HG03558 (cell line): Measurements from ENCODE around the gene NR6A1.
A peak's percentile ranks its signal among the peaks of the same experiment; 100 is the strongest.

Experiments used
- ATAC-seq: cut with Tn5 transposase; IDR thresholded peaks from one replicate; pipeline ENCODE4 v1.9.1; 2021; ENCODE audit warnings: moderate number of reproducible peaks; ENCODE audit not compliant: unreplicated experiment; ENCODE audit errors: extremely low read depth

NR6A1 gene

DNA sequence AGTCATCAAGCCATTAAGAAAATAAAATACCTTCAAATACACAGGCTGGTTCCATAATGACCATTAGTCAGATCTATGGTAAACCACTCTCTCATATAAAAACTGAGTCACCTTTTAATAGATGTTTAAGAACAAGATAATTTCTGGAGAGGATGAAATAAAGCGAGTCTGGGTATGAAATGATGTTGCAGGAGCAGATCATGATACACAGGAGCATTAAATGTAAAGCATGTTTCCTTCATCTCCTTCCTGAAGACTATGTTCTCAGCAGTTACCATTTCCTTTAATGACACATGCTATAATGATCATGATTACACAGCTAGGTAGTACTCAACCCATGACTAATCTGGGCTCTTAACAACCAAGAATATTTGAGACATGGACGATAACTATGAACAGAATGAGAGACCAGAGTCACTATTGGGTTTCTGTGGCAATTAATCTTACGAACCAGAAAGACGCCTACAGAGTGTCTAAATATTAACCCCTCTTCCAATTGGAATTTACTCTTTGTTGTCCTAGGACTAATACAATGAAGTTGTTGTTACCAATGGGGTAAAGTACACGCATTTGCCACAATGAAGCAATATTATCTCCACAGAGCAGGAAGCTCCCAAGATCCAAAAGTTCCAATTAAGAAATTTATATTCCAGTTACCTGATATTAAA, 105.6 kb downstream of the NR6A1 start:
- ATAC-seq, result no peak

- no peak for ATAC-seq
Observed at GRCh38 chr9:124664143-124664542, 107.0 kb downstream of the NR6A1 start.

DNA sequence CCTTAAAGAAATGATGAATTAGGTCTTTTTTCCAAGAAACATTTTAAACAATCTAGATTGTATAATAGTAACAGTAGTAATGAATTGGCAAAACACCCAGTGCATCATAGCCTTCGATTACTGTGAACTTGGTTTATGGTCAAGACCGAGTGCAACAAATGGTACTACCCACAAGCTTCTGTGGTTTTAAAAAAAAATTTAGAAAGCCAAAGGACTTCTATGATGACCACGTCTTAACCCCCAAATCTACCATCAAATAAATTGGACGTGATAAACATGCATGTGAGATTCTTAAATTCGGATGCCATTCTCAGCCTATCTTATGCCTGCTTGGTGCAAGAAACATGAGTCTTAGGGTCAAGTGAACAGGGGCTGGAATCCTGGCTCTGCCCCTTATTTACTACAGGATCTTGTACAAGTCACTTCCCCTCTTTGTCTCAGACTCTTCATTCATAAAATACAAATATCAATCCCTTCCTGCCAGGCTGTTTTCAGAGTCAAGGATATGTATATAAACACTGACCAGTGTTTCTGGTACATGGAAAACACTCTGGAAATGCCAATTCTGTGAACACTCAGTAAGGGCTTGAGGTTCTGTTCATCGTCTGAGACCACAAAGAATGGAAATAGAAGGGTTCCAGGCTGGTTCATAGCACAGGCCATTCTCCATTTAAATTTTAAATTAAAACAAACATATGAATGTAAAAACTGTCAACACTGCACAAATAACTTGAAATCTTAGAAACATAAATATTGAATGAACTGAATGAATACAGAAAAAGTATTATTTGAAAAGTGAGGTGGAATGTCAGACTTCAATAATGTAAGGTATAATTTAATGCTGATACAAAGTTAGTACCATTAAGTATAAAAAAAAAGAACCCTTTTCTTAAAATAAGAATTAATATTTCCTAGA, 107.8 kb downstream of the NR6A1 start:
- ATAC-seq, result no peak

DNA sequence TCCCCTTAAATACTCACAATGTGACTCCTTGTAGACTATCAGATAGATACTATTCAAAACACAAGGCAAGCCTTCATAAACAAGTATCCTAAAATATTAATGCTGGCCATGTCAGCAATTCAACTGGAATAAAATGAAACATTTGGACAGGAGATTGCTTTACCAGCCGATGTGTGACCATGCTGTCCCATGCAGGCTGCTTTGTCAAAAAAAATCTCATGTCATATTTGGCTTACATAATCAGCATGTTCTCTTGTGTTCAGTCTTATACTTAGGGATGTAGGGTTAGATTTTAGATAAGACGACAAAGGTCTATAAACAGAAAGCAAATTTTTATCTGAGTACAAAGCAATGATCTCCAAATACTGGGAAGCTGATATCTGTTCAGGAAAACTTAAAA, 108.5 kb downstream of the NR6A1 start:
- no peak for ATAC-seq

DNA sequence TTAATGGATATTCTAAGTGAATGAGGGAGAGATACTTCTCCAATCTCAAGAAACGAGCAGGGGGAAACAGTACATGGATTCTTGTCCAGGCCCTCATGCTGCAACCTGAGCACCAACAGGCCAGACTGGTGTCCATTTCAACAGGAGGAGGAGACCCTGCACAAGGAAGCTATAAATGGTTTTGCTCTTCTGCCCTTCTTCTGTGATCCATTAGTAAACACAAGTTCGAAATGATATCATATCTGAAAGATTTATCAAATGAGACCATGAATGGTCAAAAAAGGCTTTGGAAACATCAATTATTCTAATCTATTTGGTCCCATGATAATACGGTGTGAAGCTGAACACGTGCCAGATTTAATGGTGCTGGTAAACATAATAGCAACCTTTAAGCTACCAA, 109.8 kb downstream of the NR6A1 start:
- no peak for ATAC-seq

DNA sequence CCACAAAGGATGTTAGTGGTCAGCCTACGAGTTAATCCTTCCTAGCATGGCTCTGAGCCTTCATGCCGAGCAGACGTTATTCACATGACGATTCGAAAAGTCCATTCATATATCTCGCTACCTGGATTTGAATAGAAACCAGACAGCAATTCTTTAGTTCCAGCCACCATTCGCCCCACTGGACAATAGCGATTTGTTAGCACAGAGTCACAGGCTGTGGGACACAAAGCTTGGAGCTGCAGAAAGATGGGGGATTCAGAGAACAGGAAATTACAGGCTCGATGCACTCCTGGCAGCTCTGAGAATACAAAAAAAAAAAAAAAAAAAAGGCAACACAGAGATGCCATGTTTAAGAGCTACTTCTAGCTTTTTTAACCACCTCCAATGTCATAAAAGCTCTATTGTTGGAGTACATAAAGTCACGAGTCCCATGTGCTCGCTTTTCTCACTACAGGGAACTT, 110.7 kb downstream of the NR6A1 start:
- no peak for ATAC-seq

- ATAC-seq, result peak; percentile 40
Observed at GRCh38 chr9:124659099-124659659, 111.9 kb downstream of the NR6A1 start.

DNA sequence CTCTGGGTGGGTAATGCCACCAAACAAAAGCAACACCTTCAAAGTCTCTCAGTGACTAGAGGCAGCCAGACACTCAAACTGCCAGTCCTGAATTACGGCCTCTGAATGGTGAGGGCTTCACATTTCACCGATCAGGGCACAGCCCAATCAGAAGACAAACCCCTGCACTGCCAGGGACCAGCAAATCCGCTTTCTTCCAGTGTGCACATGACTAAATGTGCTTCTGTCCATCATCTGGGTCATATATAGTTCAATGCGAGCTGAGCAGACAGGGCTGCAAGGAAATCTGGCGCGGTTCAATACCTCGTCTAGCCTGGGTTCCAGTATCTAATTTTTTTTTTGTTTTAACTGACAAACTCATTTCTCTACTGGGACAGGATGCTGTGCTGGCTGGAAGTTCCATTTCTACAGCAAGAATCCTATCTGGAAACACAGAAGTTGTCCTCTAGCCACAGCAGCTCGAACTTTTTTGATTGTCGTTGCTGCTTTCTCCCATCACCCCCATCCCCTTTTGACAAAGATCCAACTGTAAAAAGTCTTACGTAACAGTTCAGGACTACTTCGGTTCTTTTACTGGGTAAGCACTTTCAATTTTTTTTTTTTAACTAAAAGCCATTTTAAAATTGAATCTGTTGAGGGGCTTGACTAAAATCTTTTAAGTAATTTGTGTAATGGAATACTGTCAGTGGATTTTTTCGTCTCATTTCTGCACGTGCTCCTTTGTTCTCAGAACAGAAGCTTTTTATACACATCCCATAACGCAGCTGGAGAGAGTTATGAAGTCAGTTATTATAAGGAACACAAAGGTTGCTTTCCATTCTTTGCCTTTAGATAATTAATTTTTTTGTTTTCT, 112.7 kb downstream of the NR6A1 start:
- ATAC-seq, result peak; percentile 71

GRCh38 chr9:124657516-124657915, 113.6 kb downstream of the NR6A1 start:
- no peak for ATAC-seq

- no peak for ATAC-seq
Observed at GRCh38 chr9:124654431-124654830, 116.7 kb downstream of the NR6A1 start.

DNA sequence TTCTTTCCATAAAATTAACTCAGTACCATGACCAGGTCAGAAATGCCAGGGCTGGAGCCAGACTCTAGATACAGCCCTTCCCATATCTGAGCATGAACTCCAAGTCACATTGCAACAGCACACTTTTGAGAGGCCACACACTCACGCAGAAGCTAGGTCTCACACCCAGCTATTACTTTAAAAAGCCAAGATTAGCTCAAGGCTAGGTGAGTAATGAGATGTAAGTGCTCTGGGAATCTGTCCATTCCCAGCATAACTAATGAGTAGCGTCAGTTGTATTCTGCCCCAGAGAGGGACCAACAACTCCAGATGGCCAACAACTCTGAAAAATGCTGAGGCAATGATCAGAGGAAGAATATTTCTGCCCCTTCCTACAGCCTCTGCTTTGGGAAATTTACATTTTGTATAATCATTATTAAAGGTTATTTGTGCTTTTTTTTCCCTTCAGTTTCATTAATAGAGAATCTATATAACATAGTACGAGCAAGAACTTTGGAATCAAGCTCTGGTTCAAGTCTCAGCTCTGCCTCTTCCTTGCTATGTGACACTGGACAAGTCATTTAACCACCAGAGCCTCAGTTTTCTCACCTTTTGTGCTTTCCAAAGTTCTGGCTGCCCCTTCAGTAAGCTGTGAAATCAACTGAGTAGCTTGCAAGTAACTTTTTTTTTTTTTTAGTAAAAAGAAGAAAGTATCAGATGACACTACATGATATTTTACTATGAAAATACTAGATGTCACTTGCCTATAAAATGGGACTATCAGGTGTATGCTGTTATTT, 118.3 kb downstream of the NR6A1 start:
- no peak for ATAC-seq

DNA sequence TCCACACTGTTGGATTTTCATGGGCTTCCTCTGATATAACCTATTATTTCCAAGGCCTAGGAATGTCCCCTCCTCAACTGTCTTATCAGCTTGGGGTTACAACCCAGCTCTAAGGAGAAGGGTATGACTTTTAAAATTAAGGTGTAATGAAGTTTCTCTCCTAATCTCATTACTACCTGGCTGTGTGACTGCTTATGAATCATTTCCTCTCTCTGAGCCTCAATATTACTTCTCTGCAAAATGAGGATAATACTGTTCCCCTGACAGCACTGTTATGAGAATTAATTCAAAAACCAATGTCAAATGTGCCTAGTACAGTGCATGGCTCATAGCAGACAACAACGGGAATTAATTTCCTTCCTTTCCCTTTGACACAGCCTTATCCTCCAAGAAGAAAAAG, 118.9 kb downstream of the NR6A1 start:
- ATAC-seq, result no peak

DNA sequence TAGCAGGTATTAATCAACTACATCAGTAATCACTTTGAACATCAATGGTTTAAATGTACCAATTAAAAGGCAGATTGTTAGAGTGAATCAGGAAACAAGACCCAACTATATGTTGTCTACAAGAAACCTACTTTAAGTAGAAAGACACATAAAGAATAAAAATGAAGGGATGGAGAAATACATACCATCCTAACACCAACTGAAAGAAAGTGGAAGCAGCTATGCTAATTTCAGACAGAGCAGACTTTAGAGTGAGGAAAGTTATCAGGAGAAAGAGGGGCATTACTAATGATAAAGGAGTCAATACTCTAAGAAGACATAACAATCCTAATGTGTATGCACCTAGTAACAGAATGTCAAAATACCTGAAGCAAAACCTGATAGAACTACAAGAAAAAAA, 125.8 kb downstream of the NR6A1 start:
- ATAC-seq, result no peak

GRCh38 chr9:124639637-124640036, 131.5 kb downstream of the NR6A1 start:
- no peak for ATAC-seq

GRCh38 chr9:124635285-124635684, 135.8 kb downstream of the NR6A1 start:
- ATAC-seq, result no peak

DNA sequence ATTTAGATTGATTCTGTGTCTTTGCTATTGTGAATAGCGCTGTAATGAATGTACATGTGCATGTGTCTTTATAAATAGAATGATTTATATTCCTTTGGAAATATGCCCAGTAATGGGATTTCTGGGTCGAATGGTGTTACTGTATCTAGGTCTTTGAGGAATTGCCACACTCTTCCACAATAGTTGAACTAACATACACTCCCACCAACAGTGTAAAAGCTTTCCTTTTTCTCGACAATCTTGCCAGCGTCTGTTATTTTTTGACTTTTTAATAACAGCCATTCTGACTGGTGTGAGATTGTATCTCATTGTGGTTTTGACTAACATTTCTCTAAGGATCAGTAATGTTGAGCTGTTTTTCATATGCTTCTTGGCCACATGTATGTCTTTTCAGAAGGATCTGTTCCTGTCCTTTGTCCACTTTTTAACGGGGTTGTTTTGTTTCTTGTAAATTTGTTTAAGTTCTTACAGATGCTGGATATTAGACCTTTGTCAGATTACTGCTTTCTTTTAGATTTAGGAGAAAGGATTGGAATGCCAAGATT, 139.0 kb downstream of the NR6A1 start:
- ATAC-seq, result no peak

- ATAC-seq, result no peak
Observed at GRCh38 chr9:124631326-124631725, 139.8 kb downstream of the NR6A1 start.

GRCh38 chr9:124629600-124629999, 141.5 kb downstream of the NR6A1 start:
- no peak for ATAC-seq

DNA sequence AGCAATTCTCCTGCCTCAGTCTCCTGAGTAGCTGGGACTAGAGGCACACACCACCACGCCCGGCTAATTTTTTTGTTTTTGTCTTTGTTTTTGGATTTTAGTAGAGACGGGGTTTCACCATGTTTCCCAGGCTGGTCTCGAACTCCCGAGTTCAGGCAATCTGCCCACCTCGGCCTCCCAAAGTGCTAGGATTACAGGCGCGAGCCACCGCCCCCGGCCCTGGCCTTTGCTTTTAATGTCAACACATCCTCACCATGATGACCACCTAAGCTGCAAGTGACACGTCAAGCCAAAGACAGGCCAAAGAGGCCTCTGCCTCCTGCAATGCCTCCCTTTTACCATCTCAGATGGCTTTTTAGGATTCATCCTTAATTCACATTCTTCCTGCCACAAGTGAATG, 142.4 kb downstream of the NR6A1 start:
- ATAC-seq, result no peak
